BE2C (cell line): ENCODE data around the gene KRT5.

Experiments
- DNase-seq: peaks from one replicate; pipeline ENCODE4 v3.0.0-alpha.2; 2020
- H3K27me3 ChIP-seq: fragments of 250-450 bp; sonication (Bioruptor Pico); 2 replicates; pipeline ENCODE4 v1.5.1; 2020; ENCODE audit warnings: mild to moderate bottlenecking
- H3K36me3 ChIP-seq: fragments of 250-450 bp; sonication (Bioruptor Pico); 2 replicates; pipeline ENCODE4 v1.5.1; 2020; ENCODE audit warnings: mild to moderate bottlenecking
- H3K4me1 ChIP-seq: fragments of 250-450 bp; sonication (Bioruptor Pico); 2 replicates; pipeline ENCODE4 v1.5.1; 2020
- H3K4me3 ChIP-seq: 2 replicates; pipeline ENCODE4 v1.5.1; 2011; ENCODE audit warnings: low read depth, low read length
- H3K9me3 ChIP-seq: fragments of 250-450 bp; sonication (Bioruptor Pico); 2 replicates; pipeline ENCODE4 v1.5.1; 2020
- TF ChIP-seq, protein P1 (sequence below): IDR thresholded peaks from 2 replicates; pipeline ENCODE4 v1.5.1; 2012; ENCODE audit warnings: mild to moderate bottlenecking, low read depth, low read length

KRT5 gene

GRCh38 chr12:52528641-52529143 is 8.5 kb upstream of the KRT5 start:
- peaks cover 21% of the 10 kb centered on the region for H3K27me3 ChIP-seq
- H3K4me1 ChIP-seq, result no peaks in the 10 kb centered on the region
- no peak for DNase-seq
- H3K4me3 ChIP-seq, result no peak overlapping the region
- H3K36me3 ChIP-seq, result no peaks in the 10 kb centered on the region
- no peaks in the 10 kb centered on the region for H3K9me3 ChIP-seq
- TF ChIP-seq, protein P1, sequence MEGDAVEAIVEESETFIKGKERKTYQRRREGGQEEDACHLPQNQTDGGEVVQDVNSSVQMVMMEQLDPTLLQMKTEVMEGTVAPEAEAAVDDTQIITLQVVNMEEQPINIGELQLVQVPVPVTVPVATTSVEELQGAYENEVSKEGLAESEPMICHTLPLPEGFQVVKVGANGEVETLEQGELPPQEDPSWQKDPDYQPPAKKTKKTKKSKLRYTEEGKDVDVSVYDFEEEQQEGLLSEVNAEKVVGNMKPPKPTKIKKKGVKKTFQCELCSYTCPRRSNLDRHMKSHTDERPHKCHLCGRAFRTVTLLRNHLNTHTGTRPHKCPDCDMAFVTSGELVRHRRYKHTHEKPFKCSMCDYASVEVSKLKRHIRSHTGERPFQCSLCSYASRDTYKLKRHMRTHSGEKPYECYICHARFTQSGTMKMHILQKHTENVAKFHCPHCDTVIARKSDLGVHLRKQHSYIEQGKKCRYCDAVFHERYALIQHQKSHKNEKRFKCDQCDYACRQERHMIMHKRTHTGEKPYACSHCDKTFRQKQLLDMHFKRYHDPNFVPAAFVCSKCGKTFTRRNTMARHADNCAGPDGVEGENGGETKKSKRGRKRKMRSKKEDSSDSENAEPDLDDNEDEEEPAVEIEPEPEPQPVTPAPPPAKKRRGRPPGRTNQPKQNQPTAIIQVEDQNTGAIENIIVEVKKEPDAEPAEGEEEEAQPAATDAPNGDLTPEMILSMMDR, result no peak

DNA sequence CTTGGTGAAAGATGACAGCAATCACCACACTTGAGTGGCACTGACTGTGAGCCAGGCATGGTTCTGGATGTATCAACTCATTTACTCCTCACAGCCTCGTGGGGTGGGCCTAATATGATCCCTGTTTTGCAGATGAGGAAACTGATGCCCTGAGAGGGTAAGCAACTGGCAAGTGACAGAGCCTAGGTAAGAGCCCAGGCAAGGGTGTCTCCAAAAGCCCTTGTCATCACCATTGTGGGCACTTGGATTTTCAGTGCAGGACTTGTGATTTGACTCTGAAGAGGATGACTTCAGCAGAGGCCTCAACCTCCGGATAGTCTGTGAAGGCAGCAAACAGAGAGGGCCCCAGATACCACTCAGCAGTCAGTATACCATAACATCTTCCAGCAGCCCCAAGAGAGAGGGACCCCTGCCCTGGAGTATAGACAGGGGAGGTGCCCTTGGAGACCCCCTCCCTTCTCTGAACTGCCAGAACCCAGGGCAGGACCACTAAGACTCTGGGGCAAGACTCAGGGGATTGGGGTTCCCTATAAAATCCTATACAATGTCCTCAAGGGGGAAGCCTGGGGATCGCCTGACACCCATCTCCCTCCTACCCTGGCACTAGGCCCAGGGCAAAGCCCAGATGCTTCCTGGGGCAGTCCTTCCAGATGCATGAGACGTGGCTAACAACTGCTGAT is 7.1 kb upstream of the KRT5 start:
- no peak overlapping the region for H3K4me3 ChIP-seq
- H3K27me3 ChIP-seq, result peaks cover 23% of the 10 kb centered on the region
- no peaks in the 10 kb centered on the region for H3K36me3 ChIP-seq
- no peaks in the 10 kb centered on the region for H3K4me1 ChIP-seq
- TF ChIP-seq, protein P1, result no peak
- H3K9me3 ChIP-seq, result no peaks in the 10 kb centered on the region
- DNase-seq, result no peak

- H3K4me3 ChIP-seq, result no peak overlapping the region
- H3K36me3 ChIP-seq, result no peaks in the 10 kb centered on the region
- H3K27me3 ChIP-seq, result peaks cover 25% of the 10 kb centered on the region
- no peaks in the 10 kb centered on the region for H3K9me3 ChIP-seq
- DNase-seq, result no peak
- TF ChIP-seq, protein P1, result no peak
- no peaks in the 10 kb centered on the region for H3K4me1 ChIP-seq
Measured at GRCh38 chr12:52526511-52526951, 6.3 kb upstream of the KRT5 start.

GRCh38 chr12:52525661-52526499 is 5.7 kb upstream of the KRT5 start:
- TF ChIP-seq, protein P1, result no peak
- no peak for DNase-seq
- H3K27me3 ChIP-seq, result peaks cover 23% of the 10 kb centered on the region
- no peaks in the 10 kb centered on the region for H3K9me3 ChIP-seq
- no peaks in the 10 kb centered on the region for H3K4me1 ChIP-seq
- no peaks in the 10 kb centered on the region for H3K36me3 ChIP-seq
- no peak overlapping the region for H3K4me3 ChIP-seq

DNA sequence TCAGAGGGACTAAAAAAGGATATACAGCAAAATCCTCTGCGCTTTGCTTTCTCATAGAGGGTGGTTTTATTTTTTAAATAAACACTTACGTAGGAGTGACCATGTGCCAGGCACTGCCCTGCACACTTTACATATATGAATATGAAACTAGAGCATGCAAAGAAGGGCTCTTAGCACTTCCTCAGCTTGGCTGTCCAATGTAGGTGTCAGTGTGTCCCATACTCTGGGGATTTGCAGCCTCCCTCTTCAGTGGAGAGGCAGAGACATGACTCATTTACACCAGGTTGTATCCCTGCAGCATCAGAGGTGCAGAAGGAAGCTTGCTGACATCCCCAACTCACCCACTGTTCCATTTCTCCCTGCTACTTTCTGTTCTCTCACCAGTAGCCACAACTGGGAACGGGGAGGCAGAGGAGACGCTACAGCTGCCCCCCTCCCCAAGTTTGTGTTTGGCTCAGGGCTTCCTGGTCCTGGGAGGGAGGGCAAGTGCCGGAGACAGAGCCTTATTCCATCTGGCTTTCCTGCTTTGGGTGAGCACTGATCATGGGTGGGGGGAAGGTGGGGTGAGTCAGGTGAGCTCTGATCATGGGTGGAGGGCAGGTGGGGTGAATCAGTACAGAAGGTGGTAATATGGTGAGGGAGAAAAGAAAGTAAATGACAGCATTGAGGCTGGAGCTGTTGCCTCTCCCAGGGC is 4.9 kb upstream of the KRT5 start:
- no peaks in the 10 kb centered on the region for H3K4me1 ChIP-seq
- no peak for DNase-seq
- H3K4me3 ChIP-seq, result no peak overlapping the region
- H3K9me3 ChIP-seq, result no peaks in the 10 kb centered on the region
- no peaks in the 10 kb centered on the region for H3K36me3 ChIP-seq
- TF ChIP-seq, protein P1, result no peak
- peaks cover 30% of the 10 kb centered on the region for H3K27me3 ChIP-seq
